Measurements from ENCODE around the gene LHFPL6.

Gene LHFPL6

DNA sequence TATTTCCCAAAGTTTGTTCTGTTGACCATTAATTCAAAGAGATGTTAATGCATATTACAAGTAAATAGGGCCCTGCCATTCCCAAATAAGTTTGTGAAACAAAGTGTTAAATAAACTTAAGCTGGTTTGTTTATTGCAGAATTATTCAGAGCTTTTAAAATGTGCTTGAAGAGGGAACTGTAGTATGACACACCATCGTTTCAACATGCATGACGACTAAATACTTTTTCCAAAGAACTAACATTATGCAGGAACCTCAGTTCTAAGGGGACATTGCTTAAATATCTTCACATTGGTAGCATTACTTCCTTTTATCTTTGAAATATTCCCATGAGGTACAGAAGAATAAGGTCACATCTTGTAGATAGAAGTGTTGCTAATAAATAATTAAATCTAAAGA lies 14.6 kb downstream of the LHFPL6 start:
- DNase-seq, result no peak

DNA sequence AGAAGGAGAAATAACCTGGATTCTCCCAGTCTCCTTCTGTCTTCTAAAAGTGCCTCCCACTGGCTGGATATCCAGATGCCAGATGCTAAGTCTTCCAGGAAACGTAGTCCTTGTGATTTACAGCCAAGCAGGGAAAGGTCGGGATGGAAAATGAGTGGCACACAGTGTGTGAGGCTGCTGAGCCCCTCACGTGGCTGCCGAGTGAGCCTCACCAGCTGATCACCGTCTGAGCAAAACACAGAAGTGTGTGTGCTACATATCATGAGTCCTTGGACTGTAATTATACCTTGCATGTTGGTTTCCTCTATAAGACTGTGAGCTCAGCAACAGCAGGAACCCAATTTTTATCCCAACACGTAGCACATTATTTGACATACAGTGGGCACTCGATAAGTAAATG lies 15.1 kb downstream of the LHFPL6 start:
- no peak for DNase-seq

DNA sequence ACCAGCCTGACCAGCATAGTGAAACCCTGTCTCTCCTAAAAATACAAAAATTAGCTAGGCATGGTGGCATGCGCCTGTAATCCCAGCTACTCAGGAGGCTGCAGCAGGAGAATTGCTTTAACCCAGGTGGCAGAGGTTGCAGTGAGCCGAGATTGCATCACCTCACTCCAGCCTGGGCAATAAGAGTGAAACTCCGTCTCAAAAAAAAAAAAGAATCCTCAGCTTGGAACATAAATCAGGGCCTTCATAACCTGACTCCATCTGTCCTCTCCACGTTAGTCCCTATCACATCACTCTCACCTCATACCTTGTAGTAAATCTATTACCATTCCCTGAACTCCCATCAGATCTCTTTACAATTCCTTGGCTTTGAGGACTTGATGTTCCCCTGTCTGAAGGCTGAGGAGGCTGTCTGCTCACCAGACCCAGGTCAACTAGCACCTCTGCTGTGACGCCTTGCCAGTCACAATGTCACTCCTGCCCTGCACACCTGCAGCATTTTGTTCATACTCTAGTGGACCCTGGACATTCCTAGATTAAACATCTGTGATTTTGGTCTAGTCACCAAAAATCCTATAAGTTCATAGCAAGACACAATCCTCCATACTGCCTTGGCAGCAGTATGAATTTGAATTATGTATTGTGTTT lies 15.9 kb downstream of the LHFPL6 start:
- no peak for DNase-seq

DNA sequence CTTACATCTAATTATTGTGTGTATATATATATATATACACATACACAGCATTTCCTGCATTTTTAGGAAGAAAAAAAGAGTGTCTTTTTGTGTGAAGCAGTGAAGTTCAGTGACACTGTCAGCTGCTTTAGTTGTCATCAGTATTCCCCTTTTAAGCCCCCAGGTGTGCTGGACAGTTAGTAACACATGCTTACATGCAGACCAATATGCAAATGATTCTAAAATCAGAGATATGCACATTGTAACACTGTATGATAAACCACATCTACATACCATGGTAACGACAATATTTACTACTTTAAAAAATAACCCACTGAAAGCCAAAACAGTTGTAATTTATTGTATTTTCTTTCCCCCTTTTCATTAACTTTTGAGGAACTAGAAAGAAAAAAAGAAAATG lies 16.8 kb downstream of the LHFPL6 start:
- no peak for DNase-seq

DNA sequence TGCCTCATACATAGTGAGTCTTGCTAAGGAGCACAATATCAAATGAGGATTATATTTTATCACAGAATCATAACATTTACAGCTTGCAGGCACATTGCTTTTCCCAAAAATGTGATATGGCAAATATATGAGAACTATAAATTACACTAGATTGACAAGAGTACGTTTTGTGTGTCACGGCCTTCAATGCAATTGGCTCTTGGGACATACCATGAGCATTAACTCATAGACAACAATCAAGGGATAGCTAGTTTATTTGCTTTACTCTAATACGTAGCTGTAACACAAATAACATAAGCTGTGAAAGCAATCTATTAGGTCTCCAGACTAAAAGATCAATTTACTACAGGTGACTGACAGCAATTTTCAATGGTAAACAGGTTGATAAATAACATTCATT lies 17.8 kb downstream of the LHFPL6 start:
- DNase-seq, result no peak

DNA sequence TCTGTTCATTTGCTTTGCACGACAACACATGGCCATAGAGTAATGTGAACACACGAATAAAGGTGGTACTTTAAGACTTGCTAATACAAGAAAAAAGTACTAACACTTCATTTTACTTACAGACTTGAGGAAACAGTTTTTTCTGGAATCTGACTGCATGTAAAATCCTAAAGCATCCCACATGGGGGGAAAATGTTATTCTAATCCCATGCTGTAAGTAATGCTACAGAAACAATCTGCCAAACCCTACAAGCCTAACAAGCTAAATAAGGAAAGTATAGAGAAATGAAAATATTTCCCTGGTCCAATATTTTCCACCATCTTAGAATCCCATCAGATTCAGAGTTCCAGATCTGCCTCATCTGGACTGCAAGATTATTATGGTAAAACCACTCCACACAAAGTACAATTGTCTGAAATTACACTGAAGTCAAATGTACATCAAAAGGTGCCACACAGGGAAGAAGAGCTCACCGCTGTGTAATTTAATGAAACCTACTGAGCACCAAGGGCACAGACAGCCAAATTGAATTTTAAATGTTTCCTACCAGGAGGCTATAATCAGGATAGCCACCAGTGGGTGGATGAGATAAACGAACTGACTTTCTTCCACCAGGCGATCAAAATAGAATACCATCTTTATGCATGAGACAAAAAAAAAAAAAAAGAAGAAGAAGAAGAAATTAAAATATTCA lies 22.0 kb downstream of the LHFPL6 start:
- DNase-seq, result no peak

DNA sequence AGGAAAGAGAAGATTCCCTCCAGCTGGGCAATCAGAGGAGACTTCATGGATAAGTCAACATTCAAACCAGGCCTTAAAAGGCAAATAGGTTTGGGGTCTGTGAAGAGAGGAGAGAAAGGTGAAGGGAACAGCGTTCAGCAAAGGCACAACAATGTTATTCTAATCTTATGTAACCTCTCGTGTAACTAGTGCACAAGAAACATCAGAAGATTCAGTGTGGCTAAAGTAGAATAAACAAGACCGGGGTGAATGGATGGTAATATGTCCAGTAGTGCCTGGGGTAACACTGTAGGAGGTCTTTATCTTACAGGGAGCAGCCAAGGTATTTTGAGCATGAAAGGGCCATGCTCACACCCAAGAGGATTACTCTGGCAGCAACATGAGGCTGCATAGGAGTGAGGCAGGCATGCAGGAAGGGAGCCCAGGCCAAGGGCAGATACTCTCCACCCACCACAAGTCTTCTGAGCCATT lies 24.1 kb downstream of the LHFPL6 start:
- no peak for DNase-seq

DNA sequence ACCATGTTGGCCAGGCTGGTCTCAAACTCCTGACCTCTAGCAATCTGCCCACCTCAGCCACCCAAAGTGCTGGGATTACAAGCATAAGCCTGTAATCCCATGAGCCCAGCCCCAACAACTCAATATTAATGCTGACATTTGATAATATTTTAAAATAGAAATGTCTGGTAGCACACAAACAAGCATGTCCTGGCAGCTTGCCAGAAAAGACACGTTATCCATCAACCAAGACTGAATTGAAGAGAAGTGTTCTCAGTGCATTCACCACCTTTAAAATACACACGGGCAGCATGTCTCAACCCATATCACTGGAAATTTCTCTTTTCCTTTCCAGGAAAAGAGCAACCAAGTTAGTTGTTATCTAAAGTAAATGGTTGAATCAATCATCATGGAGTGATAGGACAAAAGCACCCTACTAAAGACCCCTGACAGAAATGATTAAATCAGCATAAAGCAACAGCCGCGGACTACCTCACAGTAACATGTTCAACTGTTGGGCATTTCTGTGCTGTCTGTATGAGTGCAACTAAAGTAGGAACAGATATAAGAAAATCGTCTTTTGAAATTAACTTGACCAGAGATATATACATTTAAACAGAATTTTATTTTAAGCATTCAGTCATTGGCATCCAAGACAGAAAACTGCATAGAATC lies 25.0 kb downstream of the LHFPL6 start:
- DNase-seq, result no peak

DNA sequence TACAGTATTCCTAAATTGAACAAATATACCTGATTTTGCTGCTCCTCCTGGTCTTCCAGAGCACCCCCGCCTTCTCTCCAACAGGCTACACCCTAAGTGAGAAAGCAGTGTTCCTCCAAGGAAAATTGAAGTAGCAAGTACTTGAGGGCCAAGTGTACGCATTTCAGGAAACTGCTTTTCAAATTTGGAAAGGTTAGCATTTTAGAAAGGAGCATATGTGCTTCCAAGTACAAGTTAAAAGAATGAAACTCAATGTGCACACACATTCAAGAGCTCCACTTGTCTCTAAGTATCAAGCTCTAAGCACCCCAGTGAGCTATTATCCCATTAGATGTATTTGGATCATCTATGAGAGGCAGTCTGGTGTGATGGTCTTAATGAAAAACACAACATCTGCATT lies 25.8 kb downstream of the LHFPL6 start:
- no peak for DNase-seq

DNA sequence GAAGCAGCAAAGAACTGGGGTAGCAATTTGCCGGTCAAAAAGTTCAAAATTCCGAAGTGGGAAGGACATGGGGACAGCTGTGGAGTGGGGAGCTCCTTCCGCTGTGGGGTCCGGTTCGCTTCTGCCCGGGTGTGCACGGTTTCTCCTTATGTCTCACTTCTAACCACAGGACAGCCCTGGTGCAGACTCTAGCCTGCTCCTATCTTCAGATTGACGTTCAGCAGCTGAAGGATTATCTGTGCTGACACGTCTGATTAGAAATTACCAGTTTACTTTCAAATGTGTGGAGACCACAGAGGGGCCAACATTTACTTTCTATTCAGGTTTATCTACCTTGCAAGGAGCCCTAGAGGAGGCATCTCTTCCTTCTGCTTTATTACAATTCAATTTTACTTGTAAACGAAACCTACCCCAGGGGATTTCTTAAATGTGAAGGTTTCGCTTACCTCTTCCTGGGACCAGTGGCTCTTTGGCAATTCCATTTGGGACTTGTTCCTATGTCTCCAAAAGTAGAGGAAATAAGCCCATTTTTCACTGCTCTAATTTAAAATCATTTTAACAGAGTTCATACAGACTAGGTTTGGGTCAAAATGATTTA lies 27.3 kb downstream of the LHFPL6 start:
- DNase-seq, result no peak

DNA sequence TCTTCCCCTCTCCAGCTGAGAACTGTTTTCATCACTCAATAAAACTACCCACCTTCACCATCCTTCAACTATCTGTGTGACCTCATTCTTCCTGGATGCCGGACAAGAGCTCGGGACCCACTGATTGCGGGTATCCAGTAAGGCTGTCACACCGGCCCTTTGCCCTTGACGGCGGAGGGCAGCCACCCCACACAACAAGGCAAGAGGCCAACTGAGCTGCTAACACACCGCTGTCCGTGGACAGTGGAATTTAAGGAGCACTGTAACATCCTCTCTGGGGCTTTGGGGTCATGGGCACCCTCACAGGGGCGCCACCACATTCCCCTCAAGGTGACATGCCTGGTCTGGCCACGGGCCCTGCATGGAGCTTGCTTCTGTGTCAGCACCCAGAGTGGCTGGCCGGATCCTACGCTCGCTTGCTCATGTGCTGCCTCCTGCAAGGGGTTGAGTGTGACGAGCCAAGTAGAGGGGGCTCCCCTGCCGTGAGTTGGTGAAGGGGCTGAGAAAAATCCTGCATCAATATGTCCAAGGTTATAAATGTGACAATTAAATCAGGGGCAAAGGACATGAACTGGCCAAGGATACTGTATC lies 31.4 kb downstream of the LHFPL6 start:
- no peak for DNase-seq

DNA sequence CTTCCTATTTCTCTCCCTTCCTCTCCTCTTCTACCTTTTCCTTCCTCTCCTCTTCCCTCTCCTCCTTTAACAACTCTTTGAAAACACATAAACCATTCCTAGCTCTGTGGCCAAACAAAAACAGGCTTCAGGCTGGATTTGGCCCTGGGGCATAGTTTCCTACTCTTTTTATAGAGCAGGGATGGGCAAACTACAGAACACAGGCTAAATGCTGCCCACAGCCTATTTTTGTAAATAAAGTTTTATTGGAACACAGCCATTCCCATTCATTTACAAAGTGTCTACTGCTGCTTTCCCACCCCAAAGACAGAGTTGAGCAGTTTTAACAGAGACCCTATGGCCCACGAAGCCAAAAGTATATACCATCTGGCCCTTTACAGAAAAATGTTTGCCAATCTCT lies 35.4 kb downstream of the LHFPL6 start:
- no peak for DNase-seq

DNA sequence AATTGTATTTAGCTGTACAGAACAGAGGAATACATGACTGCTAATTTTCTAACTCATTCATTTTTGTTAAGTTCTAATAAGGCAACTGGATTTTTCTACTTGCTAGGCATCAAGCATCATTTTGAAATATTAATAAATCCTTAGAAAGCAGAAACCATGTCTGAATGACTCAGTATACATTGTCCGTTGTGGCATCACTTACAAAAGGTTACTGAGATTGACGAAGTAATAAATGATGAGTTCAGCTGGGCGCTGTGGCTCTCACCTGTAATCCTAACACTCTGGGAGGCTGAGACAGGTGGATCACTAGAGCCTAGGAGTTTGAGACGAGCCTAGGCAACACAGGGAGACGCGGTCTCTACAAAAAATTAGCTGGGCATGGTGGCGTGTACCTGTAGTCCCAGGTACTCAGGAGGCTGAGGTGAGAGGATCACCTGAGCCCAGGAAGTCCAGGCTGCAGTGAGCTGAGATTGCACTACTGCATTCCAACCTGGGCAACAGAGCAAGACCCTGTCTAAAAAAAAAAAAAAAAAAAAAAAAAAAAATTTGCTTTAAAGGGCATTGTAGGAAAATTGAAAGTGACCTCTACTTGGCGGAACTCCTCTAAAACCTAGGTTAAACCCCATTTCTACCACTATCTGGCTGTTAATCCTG lies 36.6 kb downstream of the LHFPL6 start:
- DNase-seq, result no peak

DNA sequence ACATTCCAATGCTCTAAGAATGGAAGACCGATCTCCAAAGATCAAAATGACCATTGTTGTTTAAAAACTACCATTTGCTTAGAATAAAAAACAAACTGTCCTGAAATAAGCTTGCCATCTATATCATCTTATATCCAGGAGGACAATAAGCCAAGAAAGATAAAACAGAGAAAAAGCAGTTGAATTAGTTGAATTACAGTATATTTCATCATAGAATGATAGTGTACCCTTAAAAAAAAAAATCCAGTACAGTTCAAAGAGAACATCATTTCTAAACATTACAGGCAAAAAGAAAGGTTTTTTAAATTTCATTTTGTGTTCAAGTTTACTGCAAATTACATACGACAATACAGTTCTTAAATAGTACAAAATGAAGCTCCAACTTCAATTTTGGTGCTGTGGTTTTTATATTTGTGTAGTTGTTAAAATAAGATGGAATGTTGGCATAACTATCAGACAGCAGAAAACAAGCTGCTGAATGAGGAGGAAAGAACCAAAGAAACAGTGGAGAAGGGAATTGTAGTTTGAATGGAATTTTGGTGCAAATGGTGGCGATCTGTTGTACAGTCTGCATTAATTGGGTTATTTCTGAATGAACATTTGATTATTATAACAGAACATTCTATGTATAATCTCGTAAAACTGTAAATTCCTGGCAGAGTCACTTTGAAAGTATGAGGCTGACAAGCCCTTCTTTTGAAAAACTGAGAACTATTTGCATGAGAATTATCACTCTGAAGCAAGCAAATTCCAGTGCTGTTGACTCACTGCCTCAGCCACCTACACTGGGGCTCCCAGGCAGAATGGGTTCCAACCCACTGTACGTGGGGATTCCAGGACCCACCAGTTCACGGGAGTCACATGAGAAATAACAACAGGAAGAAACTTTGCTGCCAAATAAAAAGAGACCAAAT lies 37.7 kb downstream of the LHFPL6 start:
- DNase-seq, result no peak

DNA sequence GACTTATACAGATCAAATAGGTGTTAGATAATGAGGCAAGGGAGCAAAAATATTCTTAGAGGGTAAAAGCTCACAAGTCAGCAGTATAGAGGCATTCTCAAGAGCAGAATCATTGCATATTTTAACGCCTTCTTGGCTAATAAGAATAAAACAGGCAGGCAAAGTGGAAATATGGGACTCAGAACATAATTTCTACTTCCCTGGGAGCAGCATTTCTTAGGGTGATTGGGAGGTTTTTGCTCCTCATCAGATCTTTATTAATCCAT lies 39.6 kb downstream of the LHFPL6 start:
- no peak for DNase-seq

DNA sequence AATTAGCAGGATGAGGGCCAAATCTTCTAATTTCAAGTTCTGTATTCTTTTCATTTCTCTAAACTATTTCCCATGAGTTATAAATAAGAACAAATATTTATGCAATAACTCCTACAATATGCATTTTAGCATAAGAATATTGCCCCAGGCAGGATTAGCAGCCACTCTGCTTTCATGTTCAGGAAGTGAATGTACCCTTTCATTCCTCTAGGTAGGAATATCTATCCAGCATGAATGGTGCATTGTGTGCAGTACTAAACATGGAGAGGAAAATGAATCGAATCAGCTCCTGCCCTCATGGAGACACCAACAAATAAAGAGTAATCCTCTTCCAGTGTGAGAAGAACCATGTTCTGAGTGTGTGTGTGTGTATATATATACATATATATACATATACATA lies 41.0 kb downstream of the LHFPL6 start:
- no peak for DNase-seq

DNA sequence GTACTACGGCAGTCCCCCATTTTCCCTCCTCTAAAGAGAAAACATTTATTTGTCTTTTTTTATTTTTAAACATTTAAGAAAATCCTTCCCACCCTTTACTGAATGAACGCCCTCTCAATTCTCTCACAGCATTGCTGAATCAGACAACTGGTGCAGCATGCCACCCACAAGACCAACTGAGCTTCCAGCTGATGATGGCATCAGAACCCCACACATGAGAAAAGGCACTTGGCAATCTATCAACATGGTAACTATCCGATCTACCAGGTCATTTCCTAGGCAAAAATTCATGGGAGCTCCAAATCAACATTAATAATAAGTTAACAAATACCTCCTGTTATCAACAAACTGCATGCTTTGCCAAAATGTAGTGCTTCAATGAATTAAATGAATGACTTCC lies 43.1 kb downstream of the LHFPL6 start:
- DNase-seq, result no peak

DNA sequence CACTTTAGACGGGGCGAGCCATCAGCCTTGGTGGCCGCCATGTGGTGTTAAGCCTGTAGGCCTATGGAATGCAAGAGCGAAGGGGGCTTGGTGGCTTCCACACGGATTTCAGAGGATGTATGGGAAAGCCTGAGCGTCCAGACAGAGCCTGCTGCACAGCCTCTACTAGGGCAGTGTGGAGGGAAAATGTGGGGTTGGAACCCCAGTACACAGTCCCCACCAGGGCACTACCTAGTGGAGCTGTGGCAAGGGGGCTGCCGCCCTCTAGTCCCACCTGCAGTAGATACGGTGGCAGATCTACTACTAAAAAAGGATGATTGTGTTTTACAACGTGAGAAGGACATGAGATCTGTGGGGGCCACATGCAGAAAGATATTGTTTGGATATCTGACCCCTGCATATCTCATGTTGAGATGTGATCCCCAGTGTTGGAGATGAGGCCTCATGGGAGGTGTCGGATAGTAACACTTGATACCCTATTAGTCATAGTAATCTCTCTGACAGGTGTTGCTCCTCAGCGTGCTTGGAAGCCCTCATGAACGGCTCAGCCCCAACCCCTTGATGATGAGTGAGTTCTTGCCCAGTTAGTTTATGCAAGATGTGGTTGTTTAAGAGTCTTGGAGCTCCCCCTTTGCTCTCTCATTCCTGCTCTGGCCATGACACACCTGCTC lies 45.6 kb downstream of the LHFPL6 start:
- no peak for DNase-seq

DNA sequence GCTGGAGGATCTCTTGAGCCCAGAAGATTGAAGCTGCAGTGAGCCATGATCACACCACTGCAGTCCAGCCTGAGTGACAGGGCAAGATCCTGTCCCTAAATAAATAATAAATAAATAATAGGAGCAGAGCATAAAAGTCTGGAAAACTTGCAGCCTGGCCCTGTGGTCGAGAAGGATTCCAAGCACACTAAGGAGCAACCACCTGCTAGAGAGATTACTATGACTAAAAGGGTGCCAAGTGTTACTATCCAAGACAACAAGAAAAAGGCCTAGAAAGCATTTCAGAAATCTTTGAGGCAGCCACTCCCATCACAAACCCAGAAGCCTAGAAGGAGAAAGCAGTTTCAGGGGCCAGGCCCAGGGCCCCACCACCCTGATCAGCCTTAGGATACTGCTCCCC lies 46.1 kb downstream of the LHFPL6 start:
- DNase-seq, result no peak

DNA sequence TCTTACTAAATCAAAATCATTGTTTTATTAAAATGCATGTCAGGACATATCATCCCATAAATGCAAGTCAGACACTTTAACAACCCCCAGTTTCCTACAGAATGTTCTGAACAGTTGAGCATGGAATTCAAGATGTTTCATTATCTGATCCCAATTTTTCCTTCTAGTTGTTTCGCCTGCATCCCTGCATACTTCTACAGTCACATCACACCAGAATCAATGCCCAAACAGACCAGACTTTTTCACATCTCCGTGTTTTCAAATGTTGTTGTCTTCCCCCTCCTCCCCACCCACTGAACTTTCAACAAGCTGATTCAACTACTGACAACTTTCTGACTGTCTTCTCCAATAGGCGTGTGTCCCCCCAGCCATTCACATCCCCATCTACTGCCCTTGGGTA lies 48.6 kb downstream of the LHFPL6 start:
- DNase-seq, result no peak

DNA sequence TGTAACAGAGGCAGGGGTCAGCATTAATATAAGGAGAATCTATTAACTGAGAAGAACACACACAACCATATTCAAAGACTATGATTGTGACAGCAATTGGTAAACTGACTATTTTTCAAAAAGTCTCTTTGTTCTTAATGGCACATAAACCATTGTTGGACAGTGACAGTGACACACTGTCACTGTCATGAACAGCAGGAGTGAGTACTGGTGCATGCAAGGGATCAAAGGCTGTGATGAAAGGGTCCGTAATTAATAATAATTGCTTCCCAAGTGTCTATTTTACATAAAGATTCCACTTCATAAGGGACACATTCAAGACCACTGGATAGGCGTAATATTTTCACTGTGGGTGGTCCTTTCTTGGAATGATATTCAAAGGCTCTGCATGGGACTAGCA lies 50.7 kb downstream of the LHFPL6 start:
- DNase-seq, result no peak

DNA sequence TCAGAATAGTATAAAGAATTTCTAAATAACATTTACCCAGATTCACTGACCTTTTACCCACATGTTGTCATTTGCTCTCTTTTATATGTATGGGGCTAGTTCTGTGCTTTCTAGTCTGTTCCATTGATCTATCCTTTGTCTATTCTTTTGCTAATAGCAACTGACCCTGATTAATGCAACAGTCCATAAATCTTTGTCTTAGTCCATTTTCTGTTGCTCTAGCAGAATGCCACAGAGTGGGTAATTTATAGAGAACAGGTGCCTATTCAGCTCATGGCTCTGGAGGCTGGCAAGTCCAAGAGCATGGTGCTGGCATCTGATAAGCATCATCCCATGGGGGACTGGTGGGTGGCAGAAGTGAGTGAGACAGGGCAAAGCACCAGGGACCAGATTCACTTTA lies 52.1 kb downstream of the LHFPL6 start:
- no peak for DNase-seq

Measured in CD4-positive, alpha-beta T cell treated with Interleukin-12 subunit alpha and Interleukin-12 subunit beta, for 1 hour (primary cell).